DMS53 (cell line): ENCODE measurements around the gene NUAK1.
A peak's percentile ranks its signal among the peaks of the same experiment; 100 is the strongest.

Source experiments
- DNase-seq: peaks from one replicate; lab custom pipeline; 2025; lab: John Stamatoyannopoulos, UW

Gene NUAK1

DNA sequence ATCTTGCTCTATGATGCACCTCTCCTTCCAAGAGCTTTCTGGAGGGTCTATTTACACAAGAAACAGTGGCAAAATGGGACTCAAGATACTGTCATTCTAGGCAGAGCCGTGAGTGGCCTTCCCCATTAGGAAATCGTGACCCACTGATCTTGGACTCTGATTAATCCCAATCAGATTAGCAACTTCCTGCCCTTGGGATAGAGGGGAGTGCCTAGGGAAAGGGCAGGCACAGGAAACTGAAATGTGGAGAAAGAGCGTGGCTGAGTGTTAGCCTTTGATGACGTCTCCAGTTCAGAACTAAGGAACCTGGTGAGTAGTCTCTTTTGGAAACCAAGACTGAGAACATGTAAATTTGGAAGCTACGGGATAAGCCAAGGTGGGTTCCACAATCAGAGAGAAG is 76.1 kb downstream of the NUAK1 start:
- no peak for DNase-seq

DNA sequence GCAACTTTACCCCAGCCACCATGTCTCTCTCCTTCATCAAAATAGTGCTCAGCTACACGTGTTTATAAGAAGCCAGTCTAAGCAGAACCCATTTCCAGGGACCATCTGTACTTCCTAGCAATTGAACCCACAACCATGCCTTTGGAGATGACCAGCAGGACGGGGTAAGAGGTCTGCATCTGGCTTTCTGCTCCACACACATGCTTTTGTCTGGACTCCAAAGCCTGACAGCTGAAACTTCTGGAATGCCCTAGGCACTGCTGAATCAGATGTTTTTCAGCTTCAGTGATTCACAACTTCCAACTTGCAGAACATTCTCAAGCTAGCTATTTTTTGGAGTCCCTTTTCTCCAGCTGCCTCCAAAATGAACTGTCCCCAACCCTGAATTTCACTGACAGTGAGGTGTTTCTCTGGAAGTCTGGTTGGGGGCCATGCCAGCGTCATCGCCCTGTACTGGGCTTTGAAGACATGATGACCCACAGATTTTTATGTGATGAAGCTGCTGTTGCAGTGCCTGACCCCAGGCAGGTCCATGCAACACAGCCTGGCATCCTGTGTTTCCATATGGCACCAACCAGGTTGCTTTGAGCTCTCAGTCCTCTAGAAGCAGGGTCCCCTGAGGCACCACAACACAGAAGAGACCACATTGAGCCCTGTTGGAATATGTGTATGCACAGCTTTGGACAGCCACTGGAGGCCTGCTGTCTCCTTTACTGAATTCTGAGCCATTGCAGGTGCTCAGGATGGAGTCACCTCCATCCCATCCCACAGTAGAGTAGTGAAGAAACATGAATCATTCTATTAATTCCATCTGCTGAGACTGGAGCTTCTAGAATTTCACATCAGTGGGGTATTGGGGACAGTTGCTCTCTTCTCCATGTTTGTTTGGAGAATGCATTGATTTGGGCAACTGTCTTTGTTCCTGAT is 80.2 kb downstream of the NUAK1 start:
- no peak for DNase-seq

DNA sequence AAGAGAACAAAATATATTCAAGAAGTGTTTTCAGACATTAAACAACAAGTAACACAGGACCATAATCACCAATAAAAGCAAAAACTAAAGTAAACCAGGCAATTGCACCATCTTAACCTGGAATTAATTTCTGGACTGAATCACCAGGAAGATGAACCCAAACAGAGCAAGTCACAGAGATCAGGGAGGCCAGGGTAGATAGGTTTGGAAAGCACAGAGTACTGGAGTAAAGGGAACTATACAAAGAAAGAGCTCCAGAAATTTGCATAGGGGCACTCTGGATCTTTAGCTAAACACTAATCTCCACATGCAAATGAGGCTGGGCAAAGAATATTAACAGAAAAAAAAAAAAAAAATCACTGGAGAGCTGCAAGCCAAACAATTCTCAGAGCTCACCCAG is 84.7 kb downstream of the NUAK1 start:
- DNase-seq = no peak

DNA sequence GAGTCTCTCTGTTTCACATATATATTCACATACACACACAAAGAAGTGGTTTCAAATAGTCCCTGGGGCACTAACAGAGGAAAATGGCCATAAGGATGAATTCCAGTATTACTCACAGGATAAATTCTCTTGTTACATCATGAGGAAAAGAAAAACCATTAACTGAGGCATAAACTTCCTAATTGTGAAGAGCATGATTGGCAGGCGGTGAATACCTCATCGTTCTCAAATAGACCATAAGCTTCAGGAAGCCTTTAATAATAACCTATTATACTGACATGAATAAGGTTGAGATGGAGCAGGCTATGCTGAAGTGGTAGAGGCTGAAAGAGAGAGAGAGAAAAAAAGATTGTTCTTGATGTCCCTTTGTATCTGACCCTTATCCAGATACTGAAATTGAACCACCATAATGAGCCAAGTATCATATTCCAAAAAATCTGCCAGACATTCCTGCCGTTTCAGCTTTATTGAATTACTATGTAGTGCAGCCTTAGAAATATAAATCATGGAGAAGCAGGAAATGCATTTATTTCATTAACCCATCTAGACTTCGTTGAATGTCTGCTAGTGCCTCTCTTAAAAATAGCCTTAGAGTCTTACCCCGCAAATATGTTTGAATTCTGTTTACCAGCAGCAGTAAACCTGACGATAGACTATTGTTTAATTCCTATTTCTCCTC is 86.8 kb downstream of the NUAK1 start:
- no peak for DNase-seq

DNA sequence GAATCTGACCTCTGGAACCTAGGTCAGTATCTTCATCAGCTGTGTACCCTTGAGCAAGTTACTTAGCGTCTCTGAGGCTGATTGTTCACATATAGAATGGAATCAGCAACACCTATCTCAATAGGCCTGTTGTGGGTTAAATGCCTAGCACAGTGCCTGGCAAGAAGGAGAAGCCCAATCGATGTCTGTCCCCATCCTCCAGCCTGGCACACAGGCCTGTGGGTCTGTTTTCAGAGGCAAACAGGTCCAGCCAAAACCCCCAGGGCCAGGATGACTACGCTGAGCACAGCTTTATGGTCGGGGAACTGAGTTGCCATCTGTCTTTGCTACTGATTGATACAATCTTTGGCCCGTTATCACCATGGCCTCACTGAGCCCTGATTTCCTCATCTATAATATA is 89.2 kb downstream of the NUAK1 start:
- DNase-seq = no peak

DNA sequence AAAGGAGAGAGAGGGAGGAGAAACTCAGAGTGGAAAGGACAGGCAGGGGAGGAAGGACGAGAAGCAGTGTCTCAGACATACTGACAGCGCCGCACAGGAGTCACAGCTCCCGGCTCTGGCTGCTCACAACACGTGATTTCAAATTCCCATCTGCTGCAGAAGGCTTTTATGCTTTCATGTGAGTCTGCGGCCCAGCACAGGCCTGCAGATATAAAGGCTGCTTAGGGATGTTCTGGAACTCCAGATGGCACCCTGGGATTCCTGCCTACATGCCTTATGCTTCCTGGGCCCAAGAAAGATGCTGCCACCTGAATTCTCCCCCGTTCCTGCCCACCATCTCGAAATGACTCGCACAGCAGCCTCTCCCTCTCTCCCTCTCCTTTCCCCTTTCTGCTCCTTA is 89.6 kb downstream of the NUAK1 start:
- DNase-seq = no peak

DNA sequence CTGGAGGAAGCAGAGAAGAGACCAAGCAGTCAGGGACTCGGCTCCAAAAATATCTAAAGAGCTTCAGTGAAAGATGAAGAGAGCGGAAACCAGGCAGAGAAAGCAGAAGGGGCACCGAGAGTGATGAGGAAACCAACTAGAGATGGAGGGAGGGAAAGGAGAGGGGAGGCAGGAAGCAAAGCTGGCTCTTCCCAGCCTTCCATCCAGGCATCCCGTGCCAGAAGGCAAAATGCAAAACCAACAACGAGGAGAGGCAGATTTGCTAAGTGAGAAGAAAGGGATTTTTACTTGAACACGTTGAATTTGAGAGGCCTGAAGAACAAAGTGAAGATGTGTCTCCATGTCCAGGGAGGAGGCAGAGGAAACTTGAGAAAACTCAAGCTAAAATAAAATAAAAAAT is 90.1 kb downstream of the NUAK1 start:
- DNase-seq = no peak

DNA sequence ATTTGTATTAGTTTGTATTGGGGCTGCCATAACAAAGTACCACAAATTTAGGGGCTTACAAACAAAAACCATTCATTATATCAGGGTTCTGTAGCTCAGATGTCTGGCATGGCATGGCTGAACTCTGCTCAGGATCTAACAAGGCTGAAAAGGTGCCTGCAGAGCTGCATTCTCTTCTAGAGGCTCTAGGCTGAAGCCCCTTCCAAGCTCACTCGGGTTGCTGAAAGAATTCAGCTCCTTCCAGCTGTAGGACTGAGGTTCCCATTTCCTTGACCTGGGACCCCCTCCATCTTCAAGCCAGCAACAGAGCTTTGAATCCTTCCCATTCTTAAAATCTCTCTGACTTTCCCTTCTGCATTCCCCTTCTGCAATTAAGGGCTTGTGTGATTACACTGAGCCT is 90.7 kb downstream of the NUAK1 start:
- DNase-seq = no peak

DNA sequence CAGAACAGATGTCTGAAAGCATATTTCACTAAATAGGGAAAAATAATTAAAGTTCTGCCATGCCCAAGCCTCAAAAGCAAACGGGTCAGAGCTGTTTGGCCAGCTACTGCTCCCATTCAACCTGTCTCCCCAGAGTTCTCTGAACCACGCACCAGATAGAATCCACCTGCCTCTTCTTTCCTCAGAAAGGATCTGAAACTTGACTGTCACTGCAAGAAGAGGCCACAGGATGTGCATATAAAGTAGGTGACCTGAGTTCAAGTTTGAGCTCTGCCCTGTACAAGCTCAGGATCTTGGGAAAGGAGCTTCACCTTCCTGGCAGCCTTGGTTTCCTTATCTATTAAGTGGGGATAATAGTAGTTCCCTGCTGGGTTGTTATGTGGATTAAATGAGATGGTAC is 91.8 kb downstream of the NUAK1 start:
- no peak for DNase-seq

DNA sequence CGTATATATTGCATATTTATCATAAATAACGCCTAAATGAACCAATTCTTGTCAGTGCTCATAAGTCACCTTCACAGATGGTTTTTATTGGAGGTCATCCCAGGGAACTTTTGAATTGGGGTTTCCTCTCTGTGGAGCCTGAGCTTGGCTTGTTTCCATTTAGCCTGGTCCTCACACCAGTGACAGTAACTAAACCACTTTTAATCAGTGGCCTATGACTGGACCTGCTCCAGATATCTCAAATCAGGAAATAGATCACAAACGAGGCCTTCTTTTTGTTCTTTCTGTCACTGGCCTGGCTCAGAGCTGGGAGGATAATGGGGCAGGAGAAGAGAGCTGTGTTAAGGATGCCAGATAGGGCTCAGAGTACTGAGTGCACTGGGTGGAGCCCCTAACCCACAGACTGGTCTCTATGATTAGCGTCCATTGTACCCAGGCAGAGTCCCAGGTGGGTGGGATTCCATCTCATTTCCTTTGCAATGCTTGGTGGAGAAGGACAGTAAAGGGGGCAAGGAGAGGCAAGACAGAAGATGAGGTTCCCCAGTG is 92.4 kb downstream of the NUAK1 start:
- no peak for DNase-seq

DNA sequence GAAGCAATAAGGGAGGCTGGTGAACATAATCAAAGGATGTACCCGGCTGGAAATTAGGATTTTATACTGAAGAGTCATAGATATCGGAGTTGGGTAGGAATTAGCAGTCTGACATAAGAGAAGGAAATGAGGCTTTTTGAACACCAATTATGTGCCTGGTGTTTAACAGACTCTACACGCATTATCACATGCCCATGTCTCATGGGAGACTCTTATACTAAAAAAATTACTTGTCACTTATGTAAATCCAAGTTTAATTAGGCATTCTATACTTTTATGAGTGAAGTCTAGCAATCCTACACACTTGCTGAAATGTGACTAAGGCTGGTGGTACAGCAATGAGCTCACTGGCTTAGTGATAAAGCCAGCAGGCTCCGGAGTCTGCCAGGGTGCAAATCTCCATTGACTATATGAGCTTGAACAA is 93.5 kb downstream of the NUAK1 start:
- no peak for DNase-seq

DNA sequence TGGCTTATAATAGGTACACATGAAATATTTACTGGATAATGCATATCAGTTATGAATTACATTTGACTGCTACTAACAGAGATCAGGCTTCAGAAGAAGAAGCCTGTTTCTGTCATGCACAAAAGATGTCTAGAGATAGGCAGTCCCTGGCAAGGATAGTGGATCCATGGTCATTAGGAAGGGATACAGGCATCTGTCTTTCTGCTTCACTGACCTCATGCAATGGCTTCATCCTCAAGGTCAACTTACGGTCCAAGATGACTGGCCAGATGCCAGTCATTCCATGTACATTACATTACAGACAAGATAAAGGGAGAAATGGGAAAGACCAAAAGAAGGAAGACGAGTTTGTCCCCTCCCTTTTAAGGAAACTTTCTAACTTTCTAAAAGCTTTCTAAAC is 94.0 kb downstream of the NUAK1 start:
- peak; percentile 23 for DNase-seq

DNA sequence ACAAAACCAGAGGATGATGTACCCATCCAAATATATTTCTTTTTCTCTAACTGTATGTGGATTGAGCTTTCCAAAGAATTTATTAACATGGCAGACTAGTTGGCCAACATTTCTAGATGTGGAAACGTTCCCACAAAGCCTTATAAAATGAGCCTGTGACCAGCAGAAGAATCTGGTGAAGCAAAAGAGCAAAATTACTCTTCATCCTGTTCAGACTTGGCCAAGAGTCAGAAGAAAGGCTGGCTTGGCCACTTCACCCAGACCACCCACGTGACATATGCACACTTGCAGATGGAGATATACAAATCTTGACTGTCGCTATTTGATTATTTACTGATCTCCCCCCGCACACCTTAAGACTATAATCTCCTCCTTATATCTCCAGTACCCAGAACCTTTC is 96.7 kb downstream of the NUAK1 start:
- DNase-seq = no peak

DNA sequence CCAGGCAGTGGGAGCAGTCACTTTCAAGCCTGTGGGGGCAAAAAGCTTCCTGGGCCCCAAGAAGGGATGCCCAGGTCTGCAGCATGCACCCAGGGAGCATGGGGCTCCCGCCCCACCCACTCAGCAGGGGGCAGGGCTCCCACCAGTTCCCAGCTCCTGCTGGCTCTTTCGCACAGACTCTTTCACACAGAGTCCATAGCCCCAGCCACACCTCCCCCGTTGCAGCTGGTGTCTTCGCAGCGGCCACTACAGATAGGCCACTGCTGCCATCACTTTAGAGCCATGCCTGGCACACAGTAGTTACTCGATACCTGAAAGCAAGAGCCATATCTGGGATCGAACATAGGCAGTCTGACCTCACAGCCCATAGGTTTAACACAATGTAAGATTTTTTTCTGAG is 98.2 kb downstream of the NUAK1 start:
- no peak for DNase-seq

DNA sequence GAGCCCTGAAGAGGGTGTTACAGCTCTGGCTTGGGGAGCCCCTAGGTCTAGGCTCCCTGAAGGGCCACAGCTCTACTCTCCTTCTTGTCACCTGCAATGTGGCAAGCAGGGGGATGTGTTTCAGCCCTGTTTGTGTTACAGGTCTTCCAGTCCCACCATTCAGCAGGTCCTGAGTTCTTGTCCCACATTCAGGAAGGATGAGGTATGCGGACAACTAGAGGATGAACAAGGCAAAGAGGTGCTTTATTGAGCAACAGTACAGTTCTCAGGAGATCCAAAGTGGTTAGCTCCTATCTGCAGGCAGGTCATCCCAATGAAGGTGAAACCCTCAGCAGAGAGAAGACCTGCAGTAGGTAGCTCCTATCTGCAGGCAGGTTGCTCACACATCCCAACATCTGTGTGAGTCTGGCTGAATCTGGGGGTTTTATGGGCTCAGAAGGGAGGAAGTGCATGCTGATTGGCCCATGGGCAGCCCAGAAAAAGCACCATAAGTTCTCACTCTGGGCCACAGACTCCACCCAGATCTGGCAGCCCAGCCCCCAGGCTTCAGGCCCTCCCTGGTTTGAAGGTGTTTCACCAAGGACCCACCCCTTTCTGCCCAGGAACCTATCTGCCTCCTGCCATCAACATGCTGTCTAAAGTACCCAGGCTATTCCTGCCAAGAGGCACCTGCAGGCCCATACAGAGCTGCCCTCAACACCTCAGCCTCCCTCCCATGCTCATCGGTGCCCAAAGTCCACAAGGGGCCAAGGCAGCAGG is 98.9 kb downstream of the NUAK1 start:
- DNase-seq = no peak

DNA sequence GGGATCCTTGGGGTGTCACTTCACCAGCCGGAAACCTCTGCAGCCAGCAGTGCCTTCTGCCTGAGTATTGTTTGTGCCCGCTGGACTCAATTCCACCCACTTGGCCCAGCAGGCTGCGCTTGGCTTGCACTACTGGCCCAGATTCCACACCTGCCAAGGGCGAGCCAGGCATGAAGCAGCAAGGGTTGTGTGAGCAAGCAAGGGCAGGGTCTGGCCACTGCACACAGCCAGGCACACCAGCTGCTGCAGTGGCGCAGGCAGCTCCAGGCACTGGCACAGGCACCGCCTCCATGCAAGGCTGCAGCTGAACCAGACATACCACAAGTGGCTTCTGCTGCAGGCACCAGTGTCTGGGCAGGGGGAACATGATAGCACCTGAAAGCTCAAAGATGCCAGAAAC is 99.5 kb downstream of the NUAK1 start:
- DNase-seq = no peak

DNA sequence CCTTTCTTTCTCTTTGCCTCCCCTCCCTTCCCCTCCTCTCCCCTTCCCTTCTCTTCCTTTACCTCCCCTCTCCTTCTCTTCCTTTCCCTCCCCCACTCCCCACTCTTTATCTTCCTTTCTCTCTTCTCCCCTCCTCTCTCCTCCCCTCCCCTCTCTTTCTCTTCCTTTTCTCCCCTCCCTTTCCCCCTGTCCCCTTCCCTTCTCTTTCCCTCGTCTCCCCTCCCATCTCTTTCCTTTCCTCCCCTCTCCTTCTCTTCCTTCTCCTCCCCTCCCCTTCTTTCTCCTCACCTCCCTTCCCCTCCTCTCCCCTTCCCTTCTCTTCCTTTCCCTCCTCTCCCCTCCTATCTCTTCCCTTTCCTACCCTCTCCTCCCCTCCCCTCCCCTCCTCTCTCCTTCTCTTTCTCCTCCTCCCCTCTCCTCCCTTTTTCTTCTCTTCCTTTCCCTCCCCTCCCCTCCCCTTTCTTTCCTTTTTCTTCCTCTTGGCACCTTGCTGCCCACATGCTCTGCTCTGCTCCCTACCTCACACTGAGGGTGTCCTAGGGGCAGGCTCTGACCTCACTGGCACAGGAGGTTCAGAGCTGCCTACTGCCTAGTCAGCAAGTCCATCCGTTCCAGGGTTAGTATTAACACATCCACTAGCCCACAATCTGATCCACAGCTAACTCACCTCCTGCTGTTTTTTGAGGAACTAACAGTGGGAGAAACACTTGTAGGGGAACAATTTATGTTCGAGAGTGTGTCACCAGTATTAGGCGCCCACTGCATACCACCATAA is 101.0 kb downstream of the NUAK1 start:
- no peak for DNase-seq

DNA sequence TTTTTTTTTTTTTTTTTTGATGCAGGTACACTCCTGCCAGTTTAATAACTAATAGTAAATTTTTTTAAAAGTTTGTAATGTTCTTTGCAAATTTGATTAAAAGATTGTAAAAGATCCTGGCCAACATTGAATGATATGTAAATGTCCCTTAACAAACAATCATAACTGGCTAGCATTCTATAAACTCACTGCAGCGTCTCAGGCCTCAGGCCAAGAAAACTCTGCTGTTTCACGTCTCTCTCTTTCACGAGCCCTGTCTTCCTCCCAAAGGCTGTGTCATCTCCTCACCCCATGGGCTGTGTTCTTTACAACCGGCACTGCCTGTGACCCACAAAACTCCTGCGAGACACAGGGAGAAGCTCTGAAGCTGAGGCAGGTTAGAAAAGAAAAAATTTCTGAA is 103.3 kb downstream of the NUAK1 start:
- DNase-seq = no peak

DNA sequence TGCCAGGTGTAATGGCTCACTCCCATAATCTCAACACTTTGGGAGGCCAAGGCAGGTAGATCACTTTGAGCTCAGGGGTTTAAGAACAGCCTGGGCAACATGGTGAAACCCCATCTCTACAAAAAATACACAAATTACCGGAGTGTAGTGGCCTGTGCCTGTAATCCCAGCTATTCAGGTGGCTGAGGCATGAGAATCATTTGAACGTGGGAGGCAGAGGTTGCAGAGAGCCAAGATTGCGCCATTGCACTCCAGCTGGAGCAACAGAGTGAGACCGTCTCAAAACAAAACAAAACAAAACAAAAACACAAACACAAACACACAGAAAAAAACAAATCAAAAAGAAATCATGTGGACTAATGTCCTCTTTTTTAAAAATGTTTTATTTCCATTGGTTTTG is 104.4 kb downstream of the NUAK1 start:
- no peak for DNase-seq

DNA sequence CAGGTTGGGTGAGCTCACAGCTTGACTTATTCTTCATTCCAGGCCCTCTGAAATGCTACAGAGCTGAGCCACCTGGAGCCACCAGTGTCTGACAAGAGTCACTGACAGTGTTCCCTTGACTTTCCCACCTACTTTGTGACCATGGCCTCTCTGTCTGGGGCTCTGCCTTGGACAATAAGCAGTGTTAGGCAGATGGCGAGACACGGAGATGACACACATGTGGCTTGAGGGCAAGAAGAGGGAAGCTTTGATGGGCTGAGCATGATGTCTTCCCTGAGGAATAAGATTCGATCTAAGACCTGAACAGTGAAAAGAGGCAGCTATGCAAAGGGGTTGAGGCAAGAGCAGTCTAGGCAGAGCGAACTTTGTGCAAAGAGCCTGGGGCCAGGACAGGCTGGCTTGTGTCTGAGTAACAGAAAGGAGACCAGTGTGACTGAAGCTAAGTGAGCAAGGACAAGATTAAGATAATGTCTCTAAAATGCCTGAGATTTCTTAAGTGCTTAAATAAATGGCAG is 105.5 kb downstream of the NUAK1 start:
- DNase-seq = no peak

DNA sequence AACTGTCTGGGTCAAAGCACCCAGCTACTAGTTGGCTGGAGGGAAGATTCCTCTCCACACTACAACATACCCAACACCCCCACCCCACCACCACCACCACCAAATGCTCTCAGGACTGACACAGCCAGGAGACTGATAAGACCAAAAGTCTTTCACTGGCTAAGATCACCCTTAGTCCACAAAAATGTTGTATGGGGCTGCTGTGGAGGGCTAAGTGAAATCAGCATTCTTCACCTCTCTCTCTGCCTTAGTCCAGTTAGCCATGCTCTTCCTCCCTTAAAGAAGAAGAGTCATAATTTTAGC is 106.2 kb downstream of the NUAK1 start:
- no peak for DNase-seq
